Esophagus squamous epithelium (tissue), 4 donors: ENCODE data around the gene ST6GAL2.

ENCODE experiments used
- POLR2A ChIP-seq, 4 donors: fragments of 450-650 bp; IDR thresholded peaks; one replicate each; pipeline ENCODE4 v1.6.1; 2017; ENCODE audit warnings: antibody characterized with exemption in 4 of 4, mild to moderate bottlenecking in 4 of 4, moderate library complexity in 3 of 4
- TF ChIP-seq, protein P1 (sequence below), 6 experiments: fragments of 450-650 bp in 4 of 6; fragments of 200-600 bp in 2 of 6; sonication (generic) in 2 of 6; IDR thresholded peaks; one replicate each; pipeline ENCODE4 v1.5.1; 2016 to 2019; ENCODE audit warnings: antibody characterized with exemption in 6 of 6, mild to moderate bottlenecking in 4 of 6, moderate library complexity in 4 of 6

DNA sequence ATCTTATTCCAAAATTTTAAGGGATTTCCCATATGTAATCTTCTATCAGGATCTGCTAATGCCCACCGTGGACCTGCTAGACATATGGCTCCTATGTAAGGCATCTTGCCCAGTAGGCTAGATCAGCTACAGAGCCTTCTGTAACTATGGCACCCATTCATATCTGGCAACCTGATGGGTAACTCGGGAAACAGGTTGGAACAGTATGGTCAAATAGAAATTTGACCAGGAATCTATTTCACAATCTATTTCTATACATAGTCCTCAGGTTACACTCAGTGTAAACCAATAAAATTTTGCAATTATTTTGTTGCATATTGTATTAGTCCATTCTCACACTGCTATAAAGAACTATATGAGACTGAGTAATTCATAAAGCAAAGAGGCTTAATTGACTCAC, 93.3 kb downstream of the ST6GAL2 start:
- TF ChIP-seq, protein P1, sequence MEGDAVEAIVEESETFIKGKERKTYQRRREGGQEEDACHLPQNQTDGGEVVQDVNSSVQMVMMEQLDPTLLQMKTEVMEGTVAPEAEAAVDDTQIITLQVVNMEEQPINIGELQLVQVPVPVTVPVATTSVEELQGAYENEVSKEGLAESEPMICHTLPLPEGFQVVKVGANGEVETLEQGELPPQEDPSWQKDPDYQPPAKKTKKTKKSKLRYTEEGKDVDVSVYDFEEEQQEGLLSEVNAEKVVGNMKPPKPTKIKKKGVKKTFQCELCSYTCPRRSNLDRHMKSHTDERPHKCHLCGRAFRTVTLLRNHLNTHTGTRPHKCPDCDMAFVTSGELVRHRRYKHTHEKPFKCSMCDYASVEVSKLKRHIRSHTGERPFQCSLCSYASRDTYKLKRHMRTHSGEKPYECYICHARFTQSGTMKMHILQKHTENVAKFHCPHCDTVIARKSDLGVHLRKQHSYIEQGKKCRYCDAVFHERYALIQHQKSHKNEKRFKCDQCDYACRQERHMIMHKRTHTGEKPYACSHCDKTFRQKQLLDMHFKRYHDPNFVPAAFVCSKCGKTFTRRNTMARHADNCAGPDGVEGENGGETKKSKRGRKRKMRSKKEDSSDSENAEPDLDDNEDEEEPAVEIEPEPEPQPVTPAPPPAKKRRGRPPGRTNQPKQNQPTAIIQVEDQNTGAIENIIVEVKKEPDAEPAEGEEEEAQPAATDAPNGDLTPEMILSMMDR (IDR thresholded peaks at IDR 0.05), result no peak
- TF ChIP-seq POLR2A (IDR thresholded peaks at IDR 0.05), result no peak
